HepG2 (cell line): ENCODE results near the gene MGA. TPM values are rescaled to one million over a fixed set of nuclear protein-coding genes. Genes with fewer than 3 reads are reported as not detected.

Experiments used
- ARID5B ChIP-seq: IDR thresholded peaks from 2 replicates; pipeline ENCODE4 v1.4.0; 2020; ENCODE audit warnings: mild to moderate bottlenecking, missing genetic modification reagents
- FOSL1 ChIP-seq: sonication (generic); formaldehyde crosslinking; IDR thresholded peaks from 2 replicates; pipeline ENCODE4 v1.9.0; 2021; ENCODE audit warnings: missing genetic modification reagents, borderline replicate concordance
- FOSL2 ChIP-seq: sonication (generic); formaldehyde crosslinking; IDR thresholded peaks from 2 replicates; pipeline ENCODE4 v1.4.0; 2020; ENCODE audit warnings: missing genetic modification reagents
- FOXM1 ChIP-seq: sonication (generic); formaldehyde crosslinking; IDR thresholded peaks from 2 replicates; pipeline ENCODE4 v1.5.0; 2020; ENCODE audit warnings: missing genetic modification reagents
- IRF1 ChIP-seq: sonication (generic); formaldehyde crosslinking; IDR thresholded peaks from 2 replicates; pipeline ENCODE4 v1.4.0; 2020; ENCODE audit warnings: low read depth, mild to moderate bottlenecking, missing genetic modification reagents
- KLF15 ChIP-seq: sonication (generic); formaldehyde crosslinking; IDR thresholded peaks from 2 replicates; pipeline ENCODE4 v1.8.1; 2023; ENCODE audit warnings: borderline replicate concordance, mild to moderate bottlenecking, inconsistent platforms, missing genetic modification reagents, mixed read lengths
- MAFF ChIP-seq: IDR thresholded peaks from 2 replicates; pipeline ENCODE4 v1.6.1; 2011; ENCODE audit warnings: low read depth, low read length, improper control_type of control experiment
- MATR3 ChIP-seq: sonication (generic); formaldehyde crosslinking; IDR thresholded peaks from 2 replicates; pipeline ENCODE4 v1.4.0; 2020; ENCODE audit warnings: missing genetic modification reagents
- MEIS2 ChIP-seq: sonication (generic); formaldehyde crosslinking; IDR thresholded peaks from 2 replicates; pipeline ENCODE4 v1.9.0; 2021; ENCODE audit warnings: mild to moderate bottlenecking, missing genetic modification reagents
- NFE2 ChIP-seq: sonication (generic); formaldehyde crosslinking; IDR thresholded peaks from 2 replicates; pipeline ENCODE4 v1.4.0; 2020; ENCODE audit warnings: missing genetic modification reagents
- PATZ1 ChIP-seq: sonication (generic); formaldehyde crosslinking; IDR thresholded peaks from 2 replicates; pipeline ENCODE4 v1.4.0; 2020; ENCODE audit warnings: missing genetic modification reagents
- SMAD9 ChIP-seq: sonication (generic); formaldehyde crosslinking; IDR thresholded peaks from 2 replicates; pipeline ENCODE4 v1.5.1; 2020; ENCODE audit warnings: mild to moderate bottlenecking, missing genetic modification reagents
- TGIF2 ChIP-seq: IDR thresholded peaks from 2 replicates; pipeline ENCODE4 v1.6.1; 2016; ENCODE audit warnings: control low read depth, missing compliant biosample characterization
- ZBTB42 ChIP-seq: sonication (generic); formaldehyde crosslinking; IDR thresholded peaks from 2 replicates; pipeline ENCODE4 v1.5.0; 2020; ENCODE audit warnings: mild to moderate bottlenecking, missing genetic modification reagents
- ZIK1 ChIP-seq: sonication (generic); formaldehyde crosslinking; IDR thresholded peaks from 2 replicates; pipeline ENCODE4 v1.5.0; 2020; ENCODE audit warnings: mild to moderate bottlenecking, low read depth, missing genetic modification reagents, borderline replicate concordance
- ZKSCAN1 ChIP-seq: fragments of 150-350 bp; IDR thresholded peaks from 2 replicates; pipeline ENCODE4 v1.6.1; 2014; ENCODE audit warnings: low read length
- polyA plus RNA-seq, 8 experiments: library from polyadenylated mRNA; depleted of rRNA in 3 of 8; stranded (reverse) in 7 of 8; unstranded in 1 of 8; fragments of >200 nt; fragmentation: Illumina TruSeq in 4 of 8; extraction: Trizol in 4 of 8; gene quantifications; 2 replicates each; pipeline versions ENCODE4 v1.2.1 to v1.2.3, GENCODE V29; 2011 to 2016; ENCODE audit warnings: low read depth in 4 of 8, missing spikeins in 1 of 8, mixed read lengths in 1 of 8; ENCODE audit not compliant: insufficient read depth in 1 of 8
- total RNA-seq, 5 experiments: library from RNA; depleted of rRNA; stranded (reverse); fragments of >200 nt; fragmentation: Illumina TruSeq; extraction: Trizol; gene quantifications; 2 replicates each; pipeline ENCODE4 v1.2.3, GENCODE V29; 2016; ENCODE audit warnings: low read depth in 1 of 5
- TF ChIP-seq, protein P1 (sequence below): sonication (generic); formaldehyde crosslinking; IDR thresholded peaks from 2 replicates; pipeline ENCODE4 v1.4.0; 2020; ENCODE audit warnings: missing genetic modification reagents, borderline replicate concordance
- TF ChIP-seq, protein P2 (sequence below): sonication (generic); formaldehyde crosslinking; conservative IDR thresholded peaks from 2 replicates; pipeline ENCODE4 v1.4.0; 2020; ENCODE audit warnings: missing genetic modification reagents

The MGA gene
- total and polyA plus RNA-seq, 2 of the 13 experiments (the other 11 are each of a cell fraction or from before 2014, with no cell fraction given): 5.3 to 59.0 TPM

DNA sequence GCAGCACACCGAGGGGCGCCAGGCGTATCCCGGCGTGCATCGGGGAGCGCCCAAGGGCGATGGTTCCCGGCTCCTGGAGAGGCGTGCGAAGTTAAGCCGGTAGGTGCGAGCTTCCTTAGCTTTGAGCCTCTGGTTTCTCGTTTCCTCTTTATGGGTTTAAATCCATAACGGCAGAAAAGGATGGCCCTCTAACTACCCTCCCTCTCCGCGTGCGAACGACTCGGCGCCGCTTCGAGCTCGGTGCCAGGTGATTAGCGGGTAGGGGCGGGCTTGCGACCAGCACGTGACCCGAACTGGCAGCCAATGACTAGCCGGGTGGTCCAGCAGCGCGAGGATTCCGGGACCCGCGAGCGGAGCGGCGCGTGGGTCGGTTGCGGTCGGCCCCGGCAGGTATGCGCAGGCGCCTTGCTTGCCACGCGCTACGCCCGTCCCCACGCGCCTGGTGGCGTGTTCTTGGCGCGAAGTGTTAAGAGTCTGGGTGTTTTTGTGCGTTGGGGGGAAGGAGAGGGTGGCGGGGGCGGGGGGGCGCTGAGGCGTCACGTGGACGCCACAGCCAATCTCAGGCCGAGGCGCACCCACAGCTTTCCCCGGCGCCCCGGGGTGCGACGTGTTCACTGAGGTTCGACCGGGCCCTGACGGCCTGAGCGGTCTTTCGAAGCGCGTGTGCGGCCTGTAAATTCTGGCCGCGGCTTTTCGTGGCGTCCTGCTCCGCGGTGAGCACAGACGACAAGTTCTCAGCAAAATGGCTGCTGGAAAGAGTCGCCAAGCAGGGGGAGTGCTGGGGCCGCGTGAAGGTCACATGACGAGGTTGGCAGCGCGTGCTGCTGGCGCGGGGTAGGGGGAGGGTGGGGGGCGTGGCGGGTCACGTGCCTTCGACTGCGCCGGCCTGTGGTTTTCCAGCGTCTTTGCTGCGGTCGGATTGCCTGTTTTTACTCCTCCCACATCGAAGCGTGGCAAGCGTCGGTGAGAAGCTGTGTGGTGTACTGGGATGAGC is 38.7 kb upstream of the MGA start (continued):
- TF ChIP-seq MAFF: no peak
- TF ChIP-seq, protein P1, sequence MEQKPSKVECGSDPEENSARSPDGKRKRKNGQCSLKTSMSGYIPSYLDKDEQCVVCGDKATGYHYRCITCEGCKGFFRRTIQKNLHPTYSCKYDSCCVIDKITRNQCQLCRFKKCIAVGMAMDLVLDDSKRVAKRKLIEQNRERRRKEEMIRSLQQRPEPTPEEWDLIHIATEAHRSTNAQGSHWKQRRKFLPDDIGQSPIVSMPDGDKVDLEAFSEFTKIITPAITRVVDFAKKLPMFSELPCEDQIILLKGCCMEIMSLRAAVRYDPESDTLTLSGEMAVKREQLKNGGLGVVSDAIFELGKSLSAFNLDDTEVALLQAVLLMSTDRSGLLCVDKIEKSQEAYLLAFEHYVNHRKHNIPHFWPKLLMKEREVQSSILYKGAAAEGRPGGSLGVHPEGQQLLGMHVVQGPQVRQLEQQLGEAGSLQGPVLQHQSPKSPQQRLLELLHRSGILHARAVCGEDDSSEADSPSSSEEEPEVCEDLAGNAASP (CRISPR knock-in tag): peak; percentile 69; the same call in 1 of the 2 replicates
- peak; percentile 97 for TF ChIP-seq ZIK1 (CRISPR knock-in tag)
- TF ChIP-seq NFE2: no peak
- no peak for TF ChIP-seq MATR3 (CRISPR knock-in tag)
- peak; percentile 81 for TF ChIP-seq IRF1 (CRISPR knock-in tag)
- TF ChIP-seq FOXM1 (CRISPR knock-in tag): peak; percentile 51; the same call in 1 of the 2 replicates
- peak; percentile 97 for TF ChIP-seq ZBTB42 (CRISPR knock-in tag)
- TF ChIP-seq FOSL2: peak; percentile 36
- TF ChIP-seq, protein P2, sequence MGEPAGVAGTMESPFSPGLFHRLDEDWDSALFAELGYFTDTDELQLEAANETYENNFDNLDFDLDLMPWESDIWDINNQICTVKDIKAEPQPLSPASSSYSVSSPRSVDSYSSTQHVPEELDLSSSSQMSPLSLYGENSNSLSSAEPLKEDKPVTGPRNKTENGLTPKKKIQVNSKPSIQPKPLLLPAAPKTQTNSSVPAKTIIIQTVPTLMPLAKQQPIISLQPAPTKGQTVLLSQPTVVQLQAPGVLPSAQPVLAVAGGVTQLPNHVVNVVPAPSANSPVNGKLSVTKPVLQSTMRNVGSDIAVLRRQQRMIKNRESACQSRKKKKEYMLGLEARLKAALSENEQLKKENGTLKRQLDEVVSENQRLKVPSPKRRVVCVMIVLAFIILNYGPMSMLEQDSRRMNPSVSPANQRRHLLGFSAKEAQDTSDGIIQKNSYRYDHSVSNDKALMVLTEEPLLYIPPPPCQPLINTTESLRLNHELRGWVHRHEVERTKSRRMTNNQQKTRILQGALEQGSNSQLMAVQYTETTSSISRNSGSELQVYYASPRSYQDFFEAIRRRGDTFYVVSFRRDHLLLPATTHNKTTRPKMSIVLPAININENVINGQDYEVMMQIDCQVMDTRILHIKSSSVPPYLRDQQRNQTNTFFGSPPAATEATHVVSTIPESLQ: peak; percentile 84; the same call in 1 of the 2 replicates
- TF ChIP-seq PATZ1 (CRISPR knock-in tag): peak; percentile 52; the same call in 1 of the 2 replicates
- TF ChIP-seq MEIS2: peak; percentile 95
- no peak; the same call in none of the 2 replicates for TF ChIP-seq ARID5B
- no peak for TF ChIP-seq ZKSCAN1
- peak; percentile 39; the same call in 1 of the 2 replicates for TF ChIP-seq TGIF2 (CRISPR knock-in tag)
- peak; percentile 98; the same call in 1 of the 2 replicates for TF ChIP-seq SMAD9 (CRISPR knock-in tag)
- TF ChIP-seq KLF15 (CRISPR knock-in tag): peak; percentile 98
- peak; percentile 49 for TF ChIP-seq FOSL1 (CRISPR knock-in tag)
